Measurements from ENCODE around the gene IZUMO1. TPM values are rescaled to one million over a fixed set of nuclear protein-coding genes. Genes with fewer than 3 reads are reported as not detected.
A peak's percentile ranks its signal among the peaks of the same experiment; 100 is the strongest.

The IZUMO1 gene
- total and polyA plus RNA-seq, 9 of the 15 experiments (the other 6 are each of a cell fraction or from before 2014, with no cell fraction given): 0.14 to 2.1 (median 0.73) TPM

DNA sequence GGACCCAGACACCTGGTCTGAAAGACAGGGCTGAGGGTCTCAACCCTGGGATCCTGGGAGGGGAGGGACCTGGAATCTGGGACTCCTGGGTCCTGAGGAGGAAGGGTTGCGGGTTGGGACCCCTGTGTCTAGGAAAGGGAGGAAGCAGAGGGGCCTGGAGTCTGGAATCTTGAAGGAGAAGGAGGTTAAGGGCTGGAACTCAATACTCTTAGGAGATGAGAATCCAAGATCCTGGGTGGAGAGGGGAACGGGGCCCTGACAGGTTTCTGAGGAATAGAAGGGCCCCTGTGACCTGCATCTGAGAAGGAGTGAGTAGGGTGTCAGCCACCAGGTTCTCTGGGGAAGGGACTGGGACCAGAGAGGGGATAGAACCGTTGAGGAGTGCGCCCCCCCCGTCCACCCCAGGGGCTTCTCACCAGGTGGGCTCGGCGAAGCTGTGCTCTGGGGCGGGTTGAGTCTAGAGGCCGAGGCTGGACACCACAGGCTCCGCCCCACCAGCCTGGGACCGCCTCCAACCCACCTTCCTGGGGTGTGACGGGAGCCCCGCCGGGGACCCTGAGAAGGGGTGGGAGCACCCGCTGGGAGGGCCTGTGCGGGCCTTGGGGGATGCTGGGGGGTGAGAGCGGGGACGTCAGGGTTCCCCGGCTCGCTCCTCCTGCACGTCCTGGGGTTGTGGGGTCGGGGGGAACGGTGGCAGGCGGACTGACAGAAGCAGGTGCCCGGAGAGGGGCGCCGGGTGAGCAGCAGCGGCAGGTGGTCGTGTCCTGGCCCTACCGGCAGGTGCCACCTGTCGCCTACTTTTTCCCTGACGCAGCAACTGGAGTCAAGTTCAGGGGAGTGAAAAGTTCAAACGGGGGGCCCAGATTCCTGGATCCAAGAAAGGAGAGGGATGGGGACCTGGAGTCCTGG is 27.2 kb downstream of the IZUMO1 start, which contains the start of gene MAMSTR (continued):
- TF ChIP-seq, protein P1, sequence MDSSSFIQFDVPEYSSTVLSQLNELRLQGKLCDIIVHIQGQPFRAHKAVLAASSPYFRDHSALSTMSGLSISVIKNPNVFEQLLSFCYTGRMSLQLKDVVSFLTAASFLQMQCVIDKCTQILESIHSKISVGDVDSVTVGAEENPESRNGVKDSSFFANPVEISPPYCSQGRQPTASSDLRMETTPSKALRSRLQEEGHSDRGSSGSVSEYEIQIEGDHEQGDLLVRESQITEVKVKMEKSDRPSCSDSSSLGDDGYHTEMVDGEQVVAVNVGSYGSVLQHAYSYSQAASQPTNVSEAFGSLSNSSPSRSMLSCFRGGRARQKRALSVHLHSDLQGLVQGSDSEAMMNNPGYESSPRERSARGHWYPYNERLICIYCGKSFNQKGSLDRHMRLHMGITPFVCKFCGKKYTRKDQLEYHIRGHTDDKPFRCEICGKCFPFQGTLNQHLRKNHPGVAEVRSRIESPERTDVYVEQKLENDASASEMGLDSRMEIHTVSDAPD (CRISPR knock-in tag; IDR thresholded peaks at IDR 0.05): no peak
- TF ChIP-seq MEF2D (tag; conservative IDR thresholded peaks at IDR 0.05; ENCODE audit: low read depth) (no peak), MEIS2 (IDR thresholded peaks at IDR 0.05; ENCODE audit: partially characterized antibody) (no peak), MCM2 (IDR thresholded peaks at IDR 0.05; ENCODE audit: low read depth) (no peak), NFIC (IDR thresholded peaks at IDR 0.05) (no peak), KDM2B (CRISPR knock-in tag; IDR thresholded peaks at IDR 0.05) (no peak), POLR2G (IDR thresholded peaks at IDR 0.05; ENCODE audit: low read depth, low read length) (peak; percentile 68), ZNF408 (CRISPR knock-in tag; IDR thresholded peaks at IDR 0.05; ENCODE audit: low read depth) (no peak)
- TF ChIP-seq, protein P2, sequence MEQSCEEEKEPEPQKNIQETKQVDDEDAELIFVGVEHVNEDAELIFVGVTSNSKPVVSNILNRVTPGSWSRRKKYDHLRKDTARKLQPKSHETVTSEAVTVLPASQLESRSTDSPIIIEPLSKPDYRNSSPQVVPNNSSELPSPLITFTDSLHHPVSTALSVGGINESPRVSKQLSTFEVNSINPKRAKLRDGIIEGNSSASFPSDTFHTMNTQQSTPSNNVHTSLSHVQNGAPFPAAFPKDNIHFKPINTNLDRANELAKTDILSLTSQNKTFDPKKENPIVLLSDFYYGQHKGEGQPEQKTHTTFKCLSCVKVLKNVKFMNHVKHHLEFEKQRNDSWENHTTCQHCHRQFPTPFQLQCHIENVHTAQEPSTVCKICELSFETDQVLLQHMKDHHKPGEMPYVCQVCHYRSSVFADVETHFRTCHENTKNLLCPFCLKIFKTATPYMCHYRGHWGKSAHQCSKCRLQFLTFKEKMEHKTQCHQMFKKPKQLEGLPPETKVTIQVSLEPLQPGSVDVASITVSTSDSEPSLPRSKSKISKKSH (CRISPR knock-in tag; IDR thresholded peaks at IDR 0.05): no peak
